ENCODE data around the gene KHDRBS2. TPM values are rescaled to one million over a fixed set of nuclear protein-coding genes. Genes with fewer than 3 reads are reported as not detected.

Gene KHDRBS2
- total RNA-seq, 1 donor from 2014 or later = 1.7 TPM

- no peak for DNase-seq (ENCODE audit: extremely low spot score in 2 of 2)
- Histone ChIP-seq H3K27me3 (no peaks in the 10 kb centered on the region), H3K4me1 (no peaks in the 10 kb centered on the region), H3K9me3 (no peaks in the 10 kb centered on the region), H3K4me3 (no peak overlapping the region), H3K36me3 (no peaks in the 10 kb centered on the region), H3K27ac (no peak overlapping the region)
- TF ChIP-seq POLR2AphosphoS5 (IDR thresholded peaks at IDR 0.05; ENCODE audit: insufficient read depth in 1 of 2, low read depth in 1 of 2) (no peak), POLR2A (IDR thresholded peaks at IDR 0.05) (no peak), CTCF (IDR thresholded peaks at IDR 0.05) (no peak)
- intact Hi-C loops (cut with DNase I) = no loop called here
Observed at GRCh38 chr6:61868507-61869080, 417.4 kb downstream of the KHDRBS2 start.

GRCh38 chr6:61867635-61868034 is 418.4 kb downstream of the KHDRBS2 start:
- Histone ChIP-seq H3K27ac (no peak overlapping the region), H3K4me3 (no peak overlapping the region), H3K27me3 (no peaks in the 10 kb centered on the region), H3K9me3 (no peaks in the 10 kb centered on the region), H3K36me3 (no peaks in the 10 kb centered on the region), H3K4me1 (no peaks in the 10 kb centered on the region)
- intact Hi-C loops (cut with DNase I) = no loop called here
- no peak for DNase-seq (ENCODE audit: extremely low spot score in 2 of 2)
- TF ChIP-seq POLR2A (IDR thresholded peaks at IDR 0.05) = no peak
- no peak for TF ChIP-seq CTCF (IDR thresholded peaks at IDR 0.05)
- TF ChIP-seq POLR2AphosphoS5 (IDR thresholded peaks at IDR 0.05; ENCODE audit: insufficient read depth in 1 of 2, low read depth in 1 of 2) = no peak

GRCh38 chr6:61857541-61857940 is 428.5 kb downstream of the KHDRBS2 start:
- TF ChIP-seq CTCF (IDR thresholded peaks at IDR 0.05) (no peak), POLR2A (IDR thresholded peaks at IDR 0.05) (no peak), POLR2AphosphoS5 (IDR thresholded peaks at IDR 0.05; ENCODE audit: insufficient read depth in 1 of 2, low read depth in 1 of 2) (no peak)
- Histone ChIP-seq H3K4me3 (no peak overlapping the region), H3K27ac (no peak overlapping the region), H3K27me3 (no peaks in the 10 kb centered on the region), H3K4me1 (no peaks in the 10 kb centered on the region), H3K9me3 (no peaks in the 10 kb centered on the region), H3K36me3 (no peaks in the 10 kb centered on the region)
- no peak for DNase-seq (ENCODE audit: extremely low spot score in 2 of 2)
- intact Hi-C loops (cut with DNase I) = no loop called here

- no peak overlapping the region for H3K27ac ChIP-seq
- H3K36me3 ChIP-seq = no peaks in the 10 kb centered on the region
- no peaks in the 10 kb centered on the region for H3K27me3 ChIP-seq
- TF ChIP-seq CTCF (IDR thresholded peaks at IDR 0.05) = no peak
- TF ChIP-seq POLR2A (IDR thresholded peaks at IDR 0.05) = no peak
- TF ChIP-seq POLR2AphosphoS5 (IDR thresholded peaks at IDR 0.05; ENCODE audit: insufficient read depth in 1 of 2, low read depth in 1 of 2) = no peak
- H3K9me3 ChIP-seq = no peaks in the 10 kb centered on the region
- no peaks in the 10 kb centered on the region for H3K4me1 ChIP-seq
- no peak overlapping the region for H3K4me3 ChIP-seq
- no peak for DNase-seq (ENCODE audit: extremely low spot score in 2 of 2)
- intact Hi-C loops (cut with DNase I) = no loop called here
Observed at GRCh38 chr6:61841958-61842357, 444.1 kb downstream of the KHDRBS2 start.

GRCh38 chr6:61835237-61835636 is 450.8 kb downstream of the KHDRBS2 start:
- no peak for TF ChIP-seq POLR2AphosphoS5 (IDR thresholded peaks at IDR 0.05; ENCODE audit: insufficient read depth in 1 of 2, low read depth in 1 of 2)
- no peak for TF ChIP-seq POLR2A (IDR thresholded peaks at IDR 0.05)
- TF ChIP-seq CTCF (IDR thresholded peaks at IDR 0.05) = no peak
- H3K4me1 ChIP-seq = no peaks in the 10 kb centered on the region
- no peak overlapping the region for H3K4me3 ChIP-seq
- H3K27me3 ChIP-seq = no peaks in the 10 kb centered on the region
- H3K27ac ChIP-seq = no peak overlapping the region
- H3K36me3 ChIP-seq = no peaks in the 10 kb centered on the region
- intact Hi-C loops (cut with DNase I) = no loop called here
- DNase-seq (ENCODE audit: extremely low spot score in 2 of 2) = no peak
- no peaks in the 10 kb centered on the region for H3K9me3 ChIP-seq
